K562 (cell line): ENCODE data around the gene RPS17. TPM values are rescaled to one million over a fixed set of nuclear protein-coding genes. Genes with fewer than 3 reads are reported as not detected.

ENCODE experiments used
- AFF4 ChIP-seq: sonication (generic); formaldehyde crosslinking; IDR thresholded peaks from 2 replicates; pipeline ENCODE4 v1.8.0; 2023; ENCODE audit warnings: mild to moderate bottlenecking, missing genetic modification reagents
- ATF7 ChIP-seq: fragments of 450-650 bp; IDR thresholded peaks from 2 replicates; pipeline ENCODE4 v1.7.1; 2014; ENCODE audit warnings: mild to moderate bottlenecking, moderate library complexity
- EP400 ChIP-seq: fragments of 450-650 bp; IDR thresholded peaks from 2 replicates; pipeline ENCODE4 v1.6.1; 2017; ENCODE audit warnings: antibody characterized with exemption, mild to moderate bottlenecking, moderate library complexity
- FOXK1 ChIP-seq: sonication (generic); formaldehyde crosslinking; IDR thresholded peaks from 2 replicates; pipeline ENCODE4 v1.8.0; 2022; ENCODE audit warnings: missing genetic modification reagents, mild to moderate bottlenecking, borderline replicate concordance
- HDGF ChIP-seq: fragments of 450-650 bp; IDR thresholded peaks from 2 replicates; pipeline ENCODE4 v1.6.1; 2016
- MXI1 ChIP-seq: IDR thresholded peaks from 2 replicates; pipeline ENCODE4 v1.6.1; 2011; ENCODE audit warnings: low read depth, mild to moderate bottlenecking, improper control_type of control experiment, low read length
- NCOA6 ChIP-seq: fragments of 450-650 bp; IDR thresholded peaks from 2 replicates; pipeline ENCODE4 v1.6.1; 2017; ENCODE audit warnings: mild to moderate bottlenecking
- NFE2L1 ChIP-seq: fragments of 450-650 bp; IDR thresholded peaks from 2 replicates; pipeline ENCODE4 v1.6.1; 2016; ENCODE audit warnings: missing genetic modification characterization, low read depth, mild to moderate bottlenecking, missing compliant biosample characterization, moderate library complexity, borderline replicate concordance
- NRF1 ChIP-seq, 2 experiments: fragments of 450-650 bp; IDR thresholded peaks in 1 of 2; conservative IDR thresholded peaks in 1 of 2; 2 replicates each; pipeline ENCODE4 v1.6.1; 2014; ENCODE audit warnings: mild to moderate bottlenecking in 2 of 2
- POLR2A ChIP-seq: fragments of 450-650 bp; conservative IDR thresholded peaks from 2 replicates; pipeline ENCODE4 v1.6.1; 2016
- ZNF146 ChIP-seq: IDR thresholded peaks from one replicate; pipeline ENCODE4 v1.6.1; 2018; ENCODE audit warnings: missing compliant biosample characterization; ENCODE audit not compliant: unreplicated experiment
- ZNF253 ChIP-seq: fragments of 250-450 bp; sonication (Bioruptor Pico); conservative IDR thresholded peaks from 2 replicates; pipeline ENCODE4 v1.6.1; 2021; ENCODE audit warnings: mild to moderate bottlenecking
- polyA plus RNA-seq, 8 experiments: library from polyadenylated mRNA; depleted of rRNA in 4 of 8; stranded (reverse) in 5 of 8; unstranded in 3 of 8; fragments of >200 nt; fragmentation: Nextera tagmentation in 2 of 8; fragmentation: Illumina TruSeq in 1 of 8; extraction: Ambion mirVana in 2 of 8; extraction: Trizol in 1 of 8; gene quantifications; 2 replicates each; pipeline versions ENCODE4 v1.2.1 to v1.2.3, GENCODE V29; 2011 to 2014; ENCODE audit warnings: inconsistent platforms in 1 of 8, missing spikeins in 1 of 8
- total RNA-seq, 7 experiments: library from RNA; depleted of rRNA in 6 of 7; stranded (reverse); fragments of >200 nt in 6 of 7; fragmentation: Illumina TruSeq in 2 of 7; extraction: Trizol in 2 of 7; gene quantifications; 2 replicates each; pipeline versions ENCODE4 v1.2.1 to v1.2.3, GENCODE V29; 2011 to 2021; ENCODE audit warnings: low replicate concordance in 1 of 7
- TF ChIP-seq, protein P1 (sequence below): sonication (generic); formaldehyde crosslinking; IDR thresholded peaks from 2 replicates; pipeline ENCODE4 v1.8.0; 2023; ENCODE audit warnings: missing genetic modification reagents, mild to moderate bottlenecking, borderline replicate concordance

The RPS17 gene
- total and polyA plus RNA-seq, 9 of the 15 experiments (the other 6 are each of a cell fraction or from before 2014, with no cell fraction given) = 1,988 to 6,515 (median 5,229) TPM

DNA sequence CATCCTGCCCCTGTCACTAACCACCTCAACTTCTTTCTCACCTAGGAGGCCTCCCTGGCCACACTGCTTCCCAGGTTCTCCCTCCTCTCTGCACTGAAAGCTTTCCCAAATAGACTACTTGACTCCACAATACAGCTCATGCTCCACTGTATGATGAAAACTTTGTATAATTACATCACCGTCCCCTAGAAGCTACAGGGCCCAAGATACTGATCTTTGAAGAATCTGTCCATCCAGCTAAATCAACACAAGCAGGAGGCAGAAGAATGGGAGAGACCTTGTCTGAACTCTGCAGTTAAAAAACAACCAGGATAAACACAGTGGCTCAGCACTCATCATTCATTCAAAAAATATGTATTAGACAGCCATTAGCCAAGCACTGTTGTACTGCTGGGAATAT is 26.4 kb upstream of the RPS17 start (continued):
- TF ChIP-seq, protein P1, sequence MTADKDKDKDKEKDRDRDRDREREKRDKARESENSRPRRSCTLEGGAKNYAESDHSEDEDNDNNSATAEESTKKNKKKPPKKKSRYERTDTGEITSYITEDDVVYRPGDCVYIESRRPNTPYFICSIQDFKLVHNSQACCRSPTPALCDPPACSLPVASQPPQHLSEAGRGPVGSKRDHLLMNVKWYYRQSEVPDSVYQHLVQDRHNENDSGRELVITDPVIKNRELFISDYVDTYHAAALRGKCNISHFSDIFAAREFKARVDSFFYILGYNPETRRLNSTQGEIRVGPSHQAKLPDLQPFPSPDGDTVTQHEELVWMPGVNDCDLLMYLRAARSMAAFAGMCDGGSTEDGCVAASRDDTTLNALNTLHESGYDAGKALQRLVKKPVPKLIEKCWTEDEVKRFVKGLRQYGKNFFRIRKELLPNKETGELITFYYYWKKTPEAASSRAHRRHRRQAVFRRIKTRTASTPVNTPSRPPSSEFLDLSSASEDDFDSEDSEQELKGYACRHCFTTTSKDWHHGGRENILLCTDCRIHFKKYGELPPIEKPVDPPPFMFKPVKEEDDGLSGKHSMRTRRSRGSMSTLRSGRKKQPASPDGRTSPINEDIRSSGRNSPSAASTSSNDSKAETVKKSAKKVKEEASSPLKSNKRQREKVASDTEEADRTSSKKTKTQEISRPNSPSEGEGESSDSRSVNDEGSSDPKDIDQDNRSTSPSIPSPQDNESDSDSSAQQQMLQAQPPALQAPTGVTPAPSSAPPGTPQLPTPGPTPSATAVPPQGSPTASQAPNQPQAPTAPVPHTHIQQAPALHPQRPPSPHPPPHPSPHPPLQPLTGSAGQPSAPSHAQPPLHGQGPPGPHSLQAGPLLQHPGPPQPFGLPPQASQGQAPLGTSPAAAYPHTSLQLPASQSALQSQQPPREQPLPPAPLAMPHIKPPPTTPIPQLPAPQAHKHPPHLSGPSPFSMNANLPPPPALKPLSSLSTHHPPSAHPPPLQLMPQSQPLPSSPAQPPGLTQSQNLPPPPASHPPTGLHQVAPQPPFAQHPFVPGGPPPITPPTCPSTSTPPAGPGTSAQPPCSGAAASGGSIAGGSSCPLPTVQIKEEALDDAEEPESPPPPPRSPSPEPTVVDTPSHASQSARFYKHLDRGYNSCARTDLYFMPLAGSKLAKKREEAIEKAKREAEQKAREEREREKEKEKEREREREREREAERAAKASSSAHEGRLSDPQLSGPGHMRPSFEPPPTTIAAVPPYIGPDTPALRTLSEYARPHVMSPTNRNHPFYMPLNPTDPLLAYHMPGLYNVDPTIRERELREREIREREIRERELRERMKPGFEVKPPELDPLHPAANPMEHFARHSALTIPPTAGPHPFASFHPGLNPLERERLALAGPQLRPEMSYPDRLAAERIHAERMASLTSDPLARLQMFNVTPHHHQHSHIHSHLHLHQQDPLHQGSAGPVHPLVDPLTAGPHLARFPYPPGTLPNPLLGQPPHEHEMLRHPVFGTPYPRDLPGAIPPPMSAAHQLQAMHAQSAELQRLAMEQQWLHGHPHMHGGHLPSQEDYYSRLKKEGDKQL (CRISPR knock-in tag) = no peak
- no peak for TF ChIP-seq AFF4 (CRISPR knock-in tag)
- TF ChIP-seq EP400 = peak; percentile 41; the same call in 1 of the 2 replicates
- TF ChIP-seq FOXK1 (CRISPR knock-in tag) = no peak
- no peak for TF ChIP-seq NCOA6
- TF ChIP-seq NFE2L1 (tag) = no peak
- TF ChIP-seq HDGF = no peak
- TF ChIP-seq POLR2A = no peak
- no peak for TF ChIP-seq ZNF253 (CRISPR knock-in tag)
- TF ChIP-seq NRF1 (conservative IDR thresholded peaks at IDR 0.05 in 1 of 2, IDR thresholded peaks at IDR 0.05 in 1 of 2) = peak in 1 of 2 experiments; percentile 12; a peak in 1 of 4 replicates
- peak; percentile 90 for TF ChIP-seq ATF7
- TF ChIP-seq ZNF146 = no peak
- no peak for TF ChIP-seq MXI1
